ENCODE results near the gene MCMBP.
"Not testable (repeated sequence)": the region's sequence is repeated elsewhere in the genome, so short reads cannot be mapped to it uniquely, and the experiment has no call there.

MCMBP gene

DNA sequence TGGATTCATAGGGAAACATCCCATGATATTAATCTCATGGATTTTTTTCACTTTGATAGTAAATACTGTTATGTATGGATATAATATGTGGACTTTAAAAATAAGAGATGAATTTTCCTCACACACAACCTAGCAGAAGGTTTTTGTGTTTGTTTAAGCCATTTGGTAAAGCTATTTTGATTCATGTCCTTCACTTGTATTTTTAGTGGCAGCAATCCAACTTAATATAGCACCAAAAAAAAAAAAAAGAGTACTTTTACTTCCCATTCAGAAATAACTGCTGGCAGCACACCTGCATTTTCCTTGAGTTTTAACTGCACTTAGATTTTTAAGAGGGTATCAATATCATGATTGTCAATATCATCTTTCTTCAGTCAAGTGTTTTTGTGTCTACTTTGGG, 60.0 kb downstream of the MCMBP start:
- no peak overlapping the region for H3K4me3 ChIP-seq (ENCODE audit: low read depth in 1 of 2, low read length in 2 of 2)
- H3K27me3 ChIP-seq (ENCODE audit: control insufficient read depth in 1 of 2, insufficient read depth in 2 of 2, low read length in 2 of 2) = no peaks in the 10 kb centered on the region
- H3K36me3 ChIP-seq (ENCODE audit: control insufficient read depth in 1 of 2, insufficient read depth in 2 of 2, low read length in 2 of 2) = peaks cover 0 to 10% of the 10 kb centered on the region in 2 donors
- H3K27ac ChIP-seq (ENCODE audit: low read depth, low read length) = no peak overlapping the region
- no peak overlapping the region for H3K9ac ChIP-seq (ENCODE audit: low read depth in 1 of 2, low read length in 2 of 2)
- no peaks in the 10 kb centered on the region for H3K9me3 ChIP-seq (ENCODE audit: control insufficient read depth in 1 of 2, low read length in 2 of 2)
- no peaks in the 10 kb centered on the region for H3K4me1 ChIP-seq (ENCODE audit: control insufficient read depth in 1 of 2, insufficient read depth in 2 of 2, low read length in 2 of 2)

DNA sequence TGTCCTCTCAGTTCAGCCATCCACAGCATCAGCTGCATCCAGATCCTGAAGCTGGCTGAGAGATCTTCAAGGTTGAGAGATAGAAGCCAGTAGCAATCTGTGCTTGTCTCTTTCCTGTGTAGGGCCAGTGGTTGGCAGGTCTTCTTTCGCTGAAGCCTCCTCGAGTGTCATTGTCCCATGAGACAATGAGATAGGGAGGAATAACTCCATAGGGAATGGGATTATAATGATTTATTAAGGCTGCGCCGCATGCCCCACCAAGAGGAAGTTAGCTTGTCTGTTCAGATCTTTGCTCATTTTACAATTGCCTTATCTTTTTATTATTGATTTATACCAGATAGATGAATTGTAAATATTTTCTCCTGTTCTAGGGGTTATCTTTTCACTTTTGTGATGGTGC, 61.5 kb downstream of the MCMBP start:
- no peaks in the 10 kb centered on the region for H3K27me3 ChIP-seq (ENCODE audit: control insufficient read depth in 1 of 2, insufficient read depth in 2 of 2, low read length in 2 of 2)
- no peaks in the 10 kb centered on the region for H3K4me1 ChIP-seq (ENCODE audit: control insufficient read depth in 1 of 2, insufficient read depth in 2 of 2, low read length in 2 of 2)
- peaks cover 0 to 10% of the 10 kb centered on the region in 2 donors for H3K36me3 ChIP-seq (ENCODE audit: control insufficient read depth in 1 of 2, insufficient read depth in 2 of 2, low read length in 2 of 2)
- H3K9ac ChIP-seq (ENCODE audit: low read depth in 1 of 2, low read length in 2 of 2) = no peak overlapping the region
- no peak overlapping the region for H3K27ac ChIP-seq (ENCODE audit: low read depth, low read length)
- H3K9me3 ChIP-seq (ENCODE audit: control insufficient read depth in 1 of 2, low read length in 2 of 2) = no peaks in the 10 kb centered on the region
- H3K4me3 ChIP-seq (ENCODE audit: low read depth in 1 of 2, low read length in 2 of 2) = no peak overlapping the region

DNA sequence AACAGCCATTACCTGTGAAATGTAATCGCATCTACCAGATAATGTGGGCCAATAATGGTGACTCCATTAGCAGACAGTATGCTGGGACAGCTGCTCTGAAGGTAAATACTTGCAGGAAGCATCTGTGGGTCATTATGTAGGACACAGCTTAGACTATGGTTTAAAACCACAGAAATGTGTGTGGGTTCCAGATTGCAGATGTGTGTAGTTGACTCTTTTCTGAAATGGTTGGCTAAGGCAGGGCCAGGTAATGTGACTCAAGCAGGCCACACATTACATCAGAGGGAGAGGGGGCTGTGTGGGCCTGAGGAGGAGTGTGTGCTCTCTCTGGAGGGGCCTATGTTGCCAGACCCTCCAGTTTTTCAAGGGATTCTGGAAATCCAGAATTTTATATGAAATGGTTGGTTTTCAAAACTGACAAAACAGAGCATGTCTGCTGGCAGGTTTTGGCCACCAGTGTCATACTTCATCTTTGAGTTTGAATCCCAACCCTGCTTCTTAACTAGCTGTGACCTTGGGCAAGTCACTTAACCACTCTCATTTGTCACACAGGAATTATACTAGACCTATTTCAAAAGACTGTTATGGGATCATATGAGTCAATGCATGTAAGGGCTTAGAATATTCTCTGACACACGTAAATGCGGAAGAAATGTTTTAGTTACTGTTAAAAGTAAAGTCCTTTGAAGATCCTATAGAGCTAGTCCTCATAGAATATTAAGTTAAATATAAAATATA, 64.5 kb downstream of the MCMBP start:
- no peaks in the 10 kb centered on the region for H3K27me3 ChIP-seq (ENCODE audit: control insufficient read depth in 1 of 2, insufficient read depth in 2 of 2, low read length in 2 of 2)
- H3K27ac ChIP-seq (ENCODE audit: low read depth, low read length) = no peak overlapping the region
- no peaks in the 10 kb centered on the region for H3K4me1 ChIP-seq (ENCODE audit: control insufficient read depth in 1 of 2, insufficient read depth in 2 of 2, low read length in 2 of 2)
- H3K9ac ChIP-seq (ENCODE audit: low read depth in 1 of 2, low read length in 2 of 2) = no peak overlapping the region
- no peak overlapping the region for H3K4me3 ChIP-seq (ENCODE audit: low read depth in 1 of 2, low read length in 2 of 2)
- no peaks in the 10 kb centered on the region for H3K9me3 ChIP-seq (ENCODE audit: control insufficient read depth in 1 of 2, low read length in 2 of 2)
- peaks cover 5 to 6% of the 10 kb centered on the region in 2 donors for H3K36me3 ChIP-seq (ENCODE audit: control insufficient read depth in 1 of 2, insufficient read depth in 2 of 2, low read length in 2 of 2)

GRCh38 chr10:119806334-119807130, 66.1 kb downstream of the MCMBP start:
- Histone ChIP-seq H3K4me3 (ENCODE audit: low read depth in 1 of 2, low read length in 2 of 2) (no peak overlapping the region), H3K9me3 (ENCODE audit: control insufficient read depth in 1 of 2, low read length in 2 of 2) (no peaks in the 10 kb centered on the region), H3K27ac (ENCODE audit: low read depth, low read length) (no peak overlapping the region), H3K36me3 (ENCODE audit: control insufficient read depth in 1 of 2, insufficient read depth in 2 of 2, low read length in 2 of 2) (peaks cover 5 to 6% of the 10 kb centered on the region in 2 donors), H3K27me3 (ENCODE audit: control insufficient read depth in 1 of 2, insufficient read depth in 2 of 2, low read length in 2 of 2) (no peaks in the 10 kb centered on the region), H3K4me1 (ENCODE audit: control insufficient read depth in 1 of 2, insufficient read depth in 2 of 2, low read length in 2 of 2) (no peaks in the 10 kb centered on the region), H3K9ac (ENCODE audit: low read depth in 1 of 2, low read length in 2 of 2) (no peak overlapping the region)

- H3K27me3 ChIP-seq (ENCODE audit: control insufficient read depth in 1 of 2, insufficient read depth in 2 of 2, low read length in 2 of 2) = no peaks in the 10 kb centered on the region
- no peak overlapping the region for H3K4me3 ChIP-seq (ENCODE audit: low read depth in 1 of 2, low read length in 2 of 2)
- H3K36me3 ChIP-seq (ENCODE audit: control insufficient read depth in 1 of 2, insufficient read depth in 2 of 2, low read length in 2 of 2) = peaks cover 5 to 6% of the 10 kb centered on the region in 2 donors
- no peak overlapping the region for H3K27ac ChIP-seq (ENCODE audit: low read depth, low read length)
- no peaks in the 10 kb centered on the region for H3K9me3 ChIP-seq (ENCODE audit: control insufficient read depth in 1 of 2, low read length in 2 of 2)
- H3K4me1 ChIP-seq (ENCODE audit: control insufficient read depth in 1 of 2, insufficient read depth in 2 of 2, low read length in 2 of 2) = no peaks in the 10 kb centered on the region
- no peak overlapping the region for H3K9ac ChIP-seq (ENCODE audit: low read depth in 1 of 2, low read length in 2 of 2)
Observed at GRCh38 chr10:119805702-119806230, 66.9 kb downstream of the MCMBP start.

DNA sequence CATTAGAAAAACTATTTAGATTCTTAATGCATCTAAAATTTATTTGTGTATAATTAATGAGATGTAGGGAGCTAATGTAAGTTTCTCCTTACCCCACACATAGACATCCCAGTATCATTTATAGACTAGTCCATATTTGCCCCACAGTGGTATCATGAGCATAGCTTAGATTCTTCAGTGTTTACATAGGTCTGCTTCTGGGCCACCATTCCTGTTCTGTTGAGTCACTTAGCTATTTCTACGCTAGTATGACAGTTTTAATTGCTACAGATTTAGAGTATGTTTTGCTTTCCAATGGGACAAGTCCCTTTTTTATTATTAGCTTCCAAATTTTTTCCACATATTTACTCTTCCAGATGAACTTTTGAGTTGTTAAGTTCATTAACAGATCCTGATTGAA, 69.4 kb downstream of the MCMBP start:
- Histone ChIP-seq H3K4me3 (ENCODE audit: low read depth in 1 of 2, low read length in 2 of 2) (no peak overlapping the region), H3K9ac (ENCODE audit: low read depth in 1 of 2, low read length in 2 of 2) (no peak overlapping the region), H3K9me3 (ENCODE audit: control insufficient read depth in 1 of 2, low read length in 2 of 2) (no peaks in the 10 kb centered on the region), H3K27ac (ENCODE audit: low read depth, low read length) (no peak overlapping the region), H3K36me3 (ENCODE audit: control insufficient read depth in 1 of 2, insufficient read depth in 2 of 2, low read length in 2 of 2) (peaks cover 5 to 8% of the 10 kb centered on the region in 2 donors), H3K4me1 (ENCODE audit: control insufficient read depth in 1 of 2, insufficient read depth in 2 of 2, low read length in 2 of 2) (no peaks in the 10 kb centered on the region), H3K27me3 (ENCODE audit: control insufficient read depth in 1 of 2, insufficient read depth in 2 of 2, low read length in 2 of 2) (no peaks in the 10 kb centered on the region)

DNA sequence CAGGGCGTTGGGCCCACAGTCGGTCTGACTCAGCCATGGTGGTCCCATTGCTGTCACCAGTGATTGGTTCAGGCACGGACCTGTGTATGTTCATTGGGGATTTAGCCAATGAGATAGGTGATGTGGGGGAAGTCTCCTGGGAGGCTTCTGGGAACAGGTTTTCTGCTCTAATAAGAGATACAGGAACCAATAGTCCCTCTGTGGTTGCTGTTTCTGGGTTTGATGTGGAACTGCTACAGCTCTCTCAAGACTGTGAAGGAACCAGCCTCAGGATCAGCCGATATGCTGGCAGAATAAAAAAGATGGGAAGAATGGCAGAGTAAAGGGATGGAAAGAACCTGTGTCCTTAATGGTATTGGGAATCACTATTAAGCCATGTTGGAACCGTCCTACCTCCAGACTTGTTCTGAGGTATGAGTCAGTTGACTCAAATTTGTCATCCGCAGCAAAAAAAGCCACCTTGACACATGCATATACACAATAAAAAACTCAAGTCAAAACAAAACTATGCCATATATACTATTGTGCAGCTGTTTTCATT, 70.6 kb downstream of the MCMBP start:
- Histone ChIP-seq H3K4me3 (ENCODE audit: low read depth in 1 of 2, low read length in 2 of 2) (no peak overlapping the region), H3K4me1 (ENCODE audit: control insufficient read depth in 1 of 2, insufficient read depth in 2 of 2, low read length in 2 of 2) (no peaks in the 10 kb centered on the region), H3K9ac (ENCODE audit: low read depth in 1 of 2, low read length in 2 of 2) (no peak overlapping the region), H3K27me3 (ENCODE audit: control insufficient read depth in 1 of 2, insufficient read depth in 2 of 2, low read length in 2 of 2) (no peaks in the 10 kb centered on the region), H3K36me3 (ENCODE audit: control insufficient read depth in 1 of 2, insufficient read depth in 2 of 2, low read length in 2 of 2) (peaks cover 5 to 12% of the 10 kb centered on the region in 2 donors), H3K9me3 (ENCODE audit: control insufficient read depth in 1 of 2, low read length in 2 of 2) (no peaks in the 10 kb centered on the region), H3K27ac (ENCODE audit: low read depth, low read length) (no peak overlapping the region)

GRCh38 chr10:119801176-119801575, 71.5 kb downstream of the MCMBP start:
- Histone ChIP-seq H3K27ac (ENCODE audit: low read depth, low read length) (no peak overlapping the region), H3K36me3 (ENCODE audit: control insufficient read depth in 1 of 2, insufficient read depth in 2 of 2, low read length in 2 of 2) (peaks cover 5 to 14% of the 10 kb centered on the region in 2 donors), H3K27me3 (ENCODE audit: control insufficient read depth in 1 of 2, insufficient read depth in 2 of 2, low read length in 2 of 2) (no peaks in the 10 kb centered on the region), H3K4me1 (ENCODE audit: control insufficient read depth in 1 of 2, insufficient read depth in 2 of 2, low read length in 2 of 2) (no peaks in the 10 kb centered on the region), H3K9me3 (ENCODE audit: control insufficient read depth in 1 of 2, low read length in 2 of 2) (no peaks in the 10 kb centered on the region), H3K4me3 (ENCODE audit: low read depth in 1 of 2, low read length in 2 of 2) (no peak overlapping the region), H3K9ac (ENCODE audit: low read depth in 1 of 2, low read length in 2 of 2) (no peak overlapping the region)

- Histone ChIP-seq H3K27me3 (ENCODE audit: control insufficient read depth in 1 of 2, insufficient read depth in 2 of 2, low read length in 2 of 2) (no peaks in the 10 kb centered on the region), H3K9me3 (ENCODE audit: control insufficient read depth in 1 of 2, low read length in 2 of 2) (no peaks in the 10 kb centered on the region), H3K9ac (ENCODE audit: low read depth in 1 of 2, low read length in 2 of 2) (no peak overlapping the region), H3K4me3 (ENCODE audit: low read depth in 1 of 2, low read length in 2 of 2) (no peak overlapping the region), H3K4me1 (ENCODE audit: control insufficient read depth in 1 of 2, insufficient read depth in 2 of 2, low read length in 2 of 2) (no peaks in the 10 kb centered on the region), H3K27ac (ENCODE audit: low read depth, low read length) (no peak overlapping the region), H3K36me3 (ENCODE audit: control insufficient read depth in 1 of 2, insufficient read depth in 2 of 2, low read length in 2 of 2) (peaks cover 0 to 8% of the 10 kb centered on the region in 2 donors)
Observed at GRCh38 chr10:119796039-119796438, 76.6 kb downstream of the MCMBP start.

DNA sequence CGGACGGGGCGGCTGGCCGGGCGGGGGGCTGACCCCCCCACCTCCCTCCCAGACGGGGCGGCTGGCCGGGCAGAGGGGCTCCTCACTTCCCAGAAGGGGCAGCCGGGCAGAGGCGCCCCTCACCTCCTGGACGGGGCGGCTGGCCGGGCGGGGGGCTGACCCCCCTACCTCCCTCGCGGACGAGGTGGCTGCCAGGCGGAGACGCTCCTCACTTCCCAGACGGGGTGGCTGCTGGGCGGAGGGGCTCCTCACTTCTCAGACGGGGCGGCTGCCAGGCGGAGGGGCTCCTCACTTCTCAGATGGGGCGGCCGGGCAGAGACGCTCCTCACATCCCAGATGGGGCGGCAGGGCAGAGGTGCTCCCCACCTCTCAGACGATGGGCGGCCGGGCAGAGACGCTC, 77.5 kb downstream of the MCMBP start:
- not testable (repeated sequence) for H3K27ac ChIP-seq (ENCODE audit: low read depth, low read length); H3K4me3 ChIP-seq (ENCODE audit: low read depth in 1 of 2, low read length in 2 of 2); H3K27me3 ChIP-seq (ENCODE audit: control insufficient read depth in 1 of 2, insufficient read depth in 2 of 2, low read length in 2 of 2); H3K9me3 ChIP-seq (ENCODE audit: control insufficient read depth in 1 of 2, low read length in 2 of 2); H3K4me1 ChIP-seq (ENCODE audit: control insufficient read depth in 1 of 2, insufficient read depth in 2 of 2, low read length in 2 of 2); H3K9ac ChIP-seq (ENCODE audit: low read depth in 1 of 2, low read length in 2 of 2); H3K36me3 ChIP-seq (ENCODE audit: control insufficient read depth in 1 of 2, insufficient read depth in 2 of 2, low read length in 2 of 2)
